GM23338 (cell line): ENCODE data around the gene OSTC.

ENCODE experiments used
- CREB1 ChIP-seq: fragments of 250-450 bp; sonication (Bioruptor Pico); IDR thresholded peaks from 2 replicates; pipeline ENCODE4 v1.5.0; 2020; ENCODE audit warnings: low read depth, mild to moderate bottlenecking, moderate library complexity
- EZH2 ChIP-seq: fragments of 200-600 bp; sonication (generic); IDR thresholded peaks from one replicate; pipeline ENCODE4 v1.8.0; 2017; ENCODE audit warnings: antibody characterized with exemption, mild to moderate bottlenecking, low read depth; ENCODE audit not compliant: unreplicated experiment
- TF ChIP-seq, protein P1 (sequence below), 2 experiments: fragments of 200-600 bp in 1 of 2; sonication (generic) in 1 of 2; conservative IDR thresholded peaks; 2 replicates each; pipeline versions ENCODE4 v1.5.1 to v1.6.1; 2016 to 2017; ENCODE audit warnings: antibody characterized with exemption in 2 of 2, low read depth in 2 of 2, mild to moderate bottlenecking in 2 of 2, moderate library complexity in 1 of 2

DNA sequence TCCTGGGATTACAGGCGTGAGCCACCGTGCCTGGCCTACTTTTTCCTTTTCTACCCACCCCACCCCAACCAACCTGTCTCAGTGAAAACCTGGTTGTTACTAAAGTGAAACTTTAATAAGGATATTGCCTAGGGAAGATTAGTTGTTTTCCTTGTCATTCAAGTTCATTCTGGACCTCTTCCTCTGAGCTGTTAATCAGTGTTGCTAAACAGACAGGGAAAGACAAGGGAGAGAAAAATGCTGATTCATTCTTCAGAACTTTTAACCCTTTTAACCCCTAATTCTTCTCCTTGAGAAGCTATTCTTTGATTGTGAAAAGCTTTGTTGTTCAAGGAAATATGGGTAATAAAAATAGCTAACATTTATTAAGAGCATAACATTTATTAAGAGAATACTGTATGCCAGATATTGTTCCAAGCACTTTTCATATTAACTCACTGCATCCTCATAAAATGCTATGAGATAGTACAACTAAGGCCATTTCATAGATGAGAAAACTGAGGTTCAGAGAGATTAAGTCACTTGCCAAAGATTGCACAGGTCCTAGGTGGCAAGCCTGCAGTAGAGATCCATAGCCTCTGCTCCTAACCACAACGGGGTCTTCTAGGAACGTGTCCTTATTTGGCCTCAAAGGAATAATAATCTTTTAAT lies 34.8 kb downstream of the OSTC start:
- TF ChIP-seq, protein P1, sequence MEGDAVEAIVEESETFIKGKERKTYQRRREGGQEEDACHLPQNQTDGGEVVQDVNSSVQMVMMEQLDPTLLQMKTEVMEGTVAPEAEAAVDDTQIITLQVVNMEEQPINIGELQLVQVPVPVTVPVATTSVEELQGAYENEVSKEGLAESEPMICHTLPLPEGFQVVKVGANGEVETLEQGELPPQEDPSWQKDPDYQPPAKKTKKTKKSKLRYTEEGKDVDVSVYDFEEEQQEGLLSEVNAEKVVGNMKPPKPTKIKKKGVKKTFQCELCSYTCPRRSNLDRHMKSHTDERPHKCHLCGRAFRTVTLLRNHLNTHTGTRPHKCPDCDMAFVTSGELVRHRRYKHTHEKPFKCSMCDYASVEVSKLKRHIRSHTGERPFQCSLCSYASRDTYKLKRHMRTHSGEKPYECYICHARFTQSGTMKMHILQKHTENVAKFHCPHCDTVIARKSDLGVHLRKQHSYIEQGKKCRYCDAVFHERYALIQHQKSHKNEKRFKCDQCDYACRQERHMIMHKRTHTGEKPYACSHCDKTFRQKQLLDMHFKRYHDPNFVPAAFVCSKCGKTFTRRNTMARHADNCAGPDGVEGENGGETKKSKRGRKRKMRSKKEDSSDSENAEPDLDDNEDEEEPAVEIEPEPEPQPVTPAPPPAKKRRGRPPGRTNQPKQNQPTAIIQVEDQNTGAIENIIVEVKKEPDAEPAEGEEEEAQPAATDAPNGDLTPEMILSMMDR (conservative IDR thresholded peaks at IDR 0.05; ENCODE audit: low read depth in 2 of 2) = no peak
- TF ChIP-seq EZH2 (no peak), CREB1 (CRISPR knock-in tag) (no peak)
